Heart right ventricle (tissue), 16 donors: ENCODE results near the gene SYNPO2. TPM values are rescaled to one million over a fixed set of nuclear protein-coding genes. Genes with fewer than 3 reads are reported as not detected.

Experiments
- ATAC-seq, 8 donors: fragments of 200-7000 bp; cut with Tn5 transposase; one replicate each; pipeline ENCODE4 v1.9.1; 2020; ENCODE audit warnings: mild to moderate bottlenecking in 8 of 8, moderate library complexity in 8 of 8, moderate number of reproducible peaks in 1 of 8
- DNase-seq, 2 donors: peaks; one replicate each; pipeline ENCODE4 v3.0.0-alpha.2; 2020
- H3K27ac ChIP-seq, 10 donors: fragments of 200-600 bp; sonication (generic) in 2 of 10; one replicate each; pipeline versions ENCODE4 v1.5.0 to v1.8.0; 2020 to 2022; ENCODE audit warnings: mild to moderate bottlenecking in 3 of 10
- H3K27me3 ChIP-seq, 7 donors: fragments of 200-600 bp; one replicate each; pipeline ENCODE4 v1.8.0; 2021 to 2022; ENCODE audit warnings: mild to moderate bottlenecking in 2 of 7
- H3K36me3 ChIP-seq, 9 donors: fragments of 200-600 bp; sonication (generic) in 1 of 9; one replicate each; pipeline versions ENCODE4 v1.5.0 to v1.8.0; 2020 to 2022; ENCODE audit warnings: mild to moderate bottlenecking in 2 of 9
- H3K4me1 ChIP-seq, 9 donors: fragments of 200-600 bp; sonication (generic) in 1 of 9; one replicate each; pipeline versions ENCODE4 v1.5.0 to v1.8.0; 2020 to 2022; ENCODE audit warnings: mild to moderate bottlenecking in 4 of 9
- H3K4me3 ChIP-seq, 10 donors: fragments of 200-600 bp; sonication (generic) in 2 of 10; one replicate each; pipeline versions ENCODE4 v1.5.0 to v1.8.0; 2020 to 2022; ENCODE audit warnings: mild to moderate bottlenecking in 7 of 10, moderate library complexity in 2 of 10
- H3K9me3 ChIP-seq, 11 donors: fragments of 200-600 bp in 10 of 11; sonication (generic) in 2 of 11; one replicate each; pipeline versions ENCODE4 v1.5.0 to v1.8.0; 2013 to 2022; ENCODE audit warnings: mild to moderate bottlenecking in 2 of 11, control low read depth in 1 of 11, moderate library complexity in 1 of 11
- WGBS, 2 donors: extraction: QIAGEN DNeasy Blood & Tissue Kit; methylation state at CpG; one replicate each; pipeline ENCODE4 v1.1.7; 2013; ENCODE audit warnings: inconsistent platforms in 1 of 2; 5-methylcytosine and 5-hydroxymethylcytosine counted together
- intact Hi-C, 10 donors: fragments of 100-400 bp; cut with DNase I; formaldehyde crosslinking; loops; one replicate each; pipeline versions ENCODE4 v1.11.1 to v1.14.2; 2022
- polyA plus RNA-seq, 2 donors: library from polyadenylated mRNA; stranded (reverse); fragments of 200-250 nt; gene quantifications; one replicate each; pipeline ENCODE4 v1.2.3, GENCODE V29; 2013
- total RNA-seq, 10 donors: library from RNA; stranded (reverse); fragmentation: NEBNext Ultra II Directional in 3 of 10; extraction: Animal tissue kit (Norgen Biotek cat#: 25700) in 3 of 10; gene quantifications; one replicate each; pipeline versions ENCODE4 v1.2.1 to v1.2.4, GENCODE V29; 2021 to 2023
- TF ChIP-seq, protein P1 (sequence below), 9 donors: fragments of 200-600 bp; sonication (generic) in 2 of 9; IDR thresholded peaks; one replicate each; pipeline versions ENCODE4 v1.5.0 to v1.8.0; 2021 to 2022; ENCODE audit warnings: antibody characterized with exemption in 9 of 9, mild to moderate bottlenecking in 5 of 9, moderate library complexity in 1 of 9
- donor health status: Arrhythmogenic right ventricular cardiomyopathy.
- donor health status: ischemic (EF 13 %, LVEDD 7.1; RV severe dilation, severe dysfunction).
- donor health status: healthy with polysubstance abuse.
- donor health status: DM: no; HTN: yes; CAD: no.
- donor health status: DM: no; HTN: no; CAD: no.
- donor health status: ischemic (EF 25% LVEDD 6.9; RV normal size, moderate dysfunction).
- donor health status: ischemic (EF 25% LVEDD 5.7; RV mildly dilated, moderate dysfunction).
- donor health status: healthy.
- donor health status: DM: yes; HTN: yes; CAD: no.
- donor health status: Ischemic cardiomyopathy.
- donor health status: ischemic (EF 35%, LVEDD 5.7; RV mildly dilated, moderate dysfunction).
- donor health status: nonischemic (EF 11% LVEDD 7.7; RV severe dilation, severe dysfunction).
- donor health status: DM: yes; HTN: yes; CAD: no.
- donor health status: PGD.
- donor health status: ischemic (EF 29% LVEDD 5.4; RV normal size, mild dysfunction).
- donor health status: nonischemic (EF 23%, LVEDD 6.1; RV moderate dilation, normal function).

SYNPO2 gene
- total and polyA plus RNA-seq, 12 donors: 27.5 to 405 (median 244) TPM

DNA sequence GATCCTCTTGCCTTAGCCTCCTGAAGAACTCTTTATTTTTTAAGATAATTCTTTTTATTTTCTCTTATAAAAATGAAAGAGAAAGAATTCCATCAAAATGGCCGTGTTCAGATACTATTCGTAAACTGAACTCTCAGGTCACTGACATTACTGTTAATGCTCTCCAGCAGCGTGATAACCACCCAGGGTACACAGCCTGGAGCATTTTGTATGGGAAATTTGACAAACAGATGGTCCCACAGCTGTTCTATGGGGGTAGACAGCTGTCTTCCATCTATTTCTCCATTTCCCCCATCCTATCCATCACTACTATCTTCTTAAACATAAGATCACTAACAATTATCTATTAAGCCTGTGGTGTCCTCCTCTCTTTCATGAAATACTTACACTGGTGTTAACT lies 47.8 kb downstream of the SYNPO2 start:
- WGBS, 2 donors: 62 to 82% methylated on average over 3 of the region's 3 CpGs
- H3K4me1 ChIP-seq: peaks cover 7 to 73% (median 33%) of the 10 kb centered on the region in 9 donors
- H3K27ac ChIP-seq: peak overlapping the region in 1 of 10 donors; percentile 20
- intact Hi-C loops: no loop called here
- H3K4me3 ChIP-seq: no peak overlapping the region
- ATAC-seq (no peak), DNase-seq (no peak)
- H3K36me3 ChIP-seq: no peaks in the 10 kb centered on the region
- TF ChIP-seq, protein P1, sequence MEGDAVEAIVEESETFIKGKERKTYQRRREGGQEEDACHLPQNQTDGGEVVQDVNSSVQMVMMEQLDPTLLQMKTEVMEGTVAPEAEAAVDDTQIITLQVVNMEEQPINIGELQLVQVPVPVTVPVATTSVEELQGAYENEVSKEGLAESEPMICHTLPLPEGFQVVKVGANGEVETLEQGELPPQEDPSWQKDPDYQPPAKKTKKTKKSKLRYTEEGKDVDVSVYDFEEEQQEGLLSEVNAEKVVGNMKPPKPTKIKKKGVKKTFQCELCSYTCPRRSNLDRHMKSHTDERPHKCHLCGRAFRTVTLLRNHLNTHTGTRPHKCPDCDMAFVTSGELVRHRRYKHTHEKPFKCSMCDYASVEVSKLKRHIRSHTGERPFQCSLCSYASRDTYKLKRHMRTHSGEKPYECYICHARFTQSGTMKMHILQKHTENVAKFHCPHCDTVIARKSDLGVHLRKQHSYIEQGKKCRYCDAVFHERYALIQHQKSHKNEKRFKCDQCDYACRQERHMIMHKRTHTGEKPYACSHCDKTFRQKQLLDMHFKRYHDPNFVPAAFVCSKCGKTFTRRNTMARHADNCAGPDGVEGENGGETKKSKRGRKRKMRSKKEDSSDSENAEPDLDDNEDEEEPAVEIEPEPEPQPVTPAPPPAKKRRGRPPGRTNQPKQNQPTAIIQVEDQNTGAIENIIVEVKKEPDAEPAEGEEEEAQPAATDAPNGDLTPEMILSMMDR (IDR thresholded peaks at IDR 0.05): no peak
- no peaks in the 10 kb centered on the region for H3K27me3 ChIP-seq
- no peaks in the 10 kb centered on the region for H3K9me3 ChIP-seq

- H3K27ac ChIP-seq: peak overlapping the region in 9 of 10 donors; percentile 13 to 61 (median 49)
- H3K27me3 ChIP-seq: no peaks in the 10 kb centered on the region
- ATAC-seq (peak in 5 of 8 donors; percentile 21 to 49 (median 39)), DNase-seq (no peak)
- H3K9me3 ChIP-seq: no peaks in the 10 kb centered on the region
- WGBS, 2 donors: 57 to 62% methylated on average over 10 of the region's 10 CpGs
- peak overlapping the region in 1 of 10 donors; percentile 2 for H3K4me3 ChIP-seq
- H3K4me1 ChIP-seq: peaks cover 10 to 78% (median 42%) of the 10 kb centered on the region in 9 donors
- no peaks in the 10 kb centered on the region for H3K36me3 ChIP-seq
- intact Hi-C loops: no loop called here
- TF ChIP-seq, protein P1 (IDR thresholded peaks at IDR 0.05): no peak
These were observed 50.6 kb downstream of the SYNPO2 start for GRCh38 chr4:118939169-118939783.

GRCh38 chr4:118941149-118941548 lies 52.5 kb downstream of the SYNPO2 start:
- 18 to 22% methylated on average over 1 of the region's 1 CpG for WGBS, 2 donors
- no peaks in the 10 kb centered on the region for H3K9me3 ChIP-seq
- TF ChIP-seq, protein P1 (IDR thresholded peaks at IDR 0.05): no peak
- DNase-seq (peak in 1 of 2 donors; percentile 51), ATAC-seq (peak in 3 of 8 donors; percentile 15 to 44 (median 21))
- no peaks in the 10 kb centered on the region for H3K36me3 ChIP-seq
- no peaks in the 10 kb centered on the region for H3K27me3 ChIP-seq
- H3K4me1 ChIP-seq: peaks cover 10 to 76% (median 44%) of the 10 kb centered on the region in 9 donors
- H3K27ac ChIP-seq: peak overlapping the region in 7 of 10 donors; percentile 4 to 59 (median 48)
- intact Hi-C loops: no loop called here
- H3K4me3 ChIP-seq: no peak overlapping the region

GRCh38 chr4:118941799-118942198 lies 53.1 kb downstream of the SYNPO2 start:
- Histone ChIP-seq H3K4me3 (no peak overlapping the region), H3K9me3 (no peaks in the 10 kb centered on the region), H3K4me1 (peaks cover 10 to 76% (median 48%) of the 10 kb centered on the region in 9 donors), H3K27ac (peak overlapping the region in 8 of 10 donors; percentile 3 to 59 (median 48)), H3K36me3 (no peaks in the 10 kb centered on the region), H3K27me3 (no peaks in the 10 kb centered on the region)
- WGBS, 2 donors: 45 to 52% methylated on average over 6 of the region's 6 CpGs
- ATAC-seq: peak in 7 of 8 donors; percentile 19 to 39 (median 26)
- intact Hi-C loops: no loop called here
- no peak for DNase-seq
- TF ChIP-seq, protein P1 (IDR thresholded peaks at IDR 0.05): no peak
